ENCODE data around the gene FAM163B.

The FAM163B gene

DNA sequence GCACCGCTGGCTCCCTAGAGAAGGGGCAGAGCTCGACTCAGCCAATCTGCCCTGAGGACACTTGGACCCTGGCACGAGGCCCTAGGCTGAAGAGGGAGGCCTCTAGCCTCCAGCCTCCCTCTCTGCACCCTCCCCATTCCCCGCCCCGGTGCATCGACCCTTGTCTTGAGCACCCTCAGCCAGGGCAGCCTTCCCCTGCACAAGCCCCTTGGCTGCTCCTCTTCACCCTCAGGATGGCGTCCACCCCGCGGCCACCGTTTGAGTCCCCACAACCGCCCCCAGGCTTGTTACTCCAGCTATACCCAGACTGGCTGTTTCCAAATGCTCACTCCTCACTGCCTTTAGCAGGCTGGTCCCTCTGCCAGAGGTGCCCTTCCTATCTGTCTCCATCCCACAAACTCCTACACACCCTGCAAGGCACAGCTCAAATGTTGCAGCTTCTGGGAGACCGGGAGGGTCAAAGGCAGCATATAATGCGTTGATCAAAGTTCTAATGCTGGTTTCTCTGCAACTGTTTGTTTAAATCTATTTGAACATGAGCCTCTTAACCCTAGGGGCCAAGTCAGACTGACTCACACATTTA is 6.5 kb upstream of the FAM163B start:
- DNase-seq: no peak

DNA sequence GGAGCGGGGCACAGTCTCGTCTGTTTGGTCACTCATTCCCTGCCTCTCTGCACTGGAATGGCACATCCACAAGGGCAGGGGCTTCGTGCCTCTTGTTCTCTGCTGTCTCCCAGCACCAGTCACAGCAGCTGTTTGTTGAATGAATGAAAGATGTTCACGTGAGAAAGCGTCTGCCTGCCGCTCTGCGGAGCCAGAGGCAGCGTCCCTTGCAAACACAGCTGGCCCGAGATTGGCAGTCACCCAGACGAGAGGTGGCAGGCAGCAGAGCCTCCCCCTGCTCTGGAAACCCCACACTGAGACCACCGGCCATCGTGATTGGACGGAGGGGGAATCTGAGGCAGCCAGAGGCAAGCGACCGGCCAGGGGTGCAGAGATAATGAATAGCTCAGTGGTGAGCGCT is 6.0 kb upstream of the FAM163B start:
- DNase-seq: no peak

DNA sequence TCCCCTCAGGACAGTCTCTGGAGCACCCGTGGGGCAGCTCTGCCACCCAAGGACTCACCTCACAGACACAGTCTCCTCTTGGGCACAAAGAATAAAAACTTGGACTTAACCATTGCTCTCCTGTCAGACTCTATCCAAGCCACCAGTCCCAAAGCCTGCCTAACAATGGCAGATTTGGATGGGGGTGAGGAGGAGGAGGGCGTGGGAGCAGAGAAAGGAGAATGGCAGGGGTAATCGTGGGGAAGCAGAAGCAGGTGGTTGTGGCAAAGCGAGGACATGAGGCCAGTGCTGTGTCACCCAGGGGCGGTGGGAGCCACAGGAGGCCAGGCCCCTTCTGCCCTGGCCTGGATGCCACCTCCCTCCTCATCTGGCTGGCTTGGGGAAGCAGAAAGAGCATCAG is 5.5 kb upstream of the FAM163B start:
- DNase-seq: no peak

DNA sequence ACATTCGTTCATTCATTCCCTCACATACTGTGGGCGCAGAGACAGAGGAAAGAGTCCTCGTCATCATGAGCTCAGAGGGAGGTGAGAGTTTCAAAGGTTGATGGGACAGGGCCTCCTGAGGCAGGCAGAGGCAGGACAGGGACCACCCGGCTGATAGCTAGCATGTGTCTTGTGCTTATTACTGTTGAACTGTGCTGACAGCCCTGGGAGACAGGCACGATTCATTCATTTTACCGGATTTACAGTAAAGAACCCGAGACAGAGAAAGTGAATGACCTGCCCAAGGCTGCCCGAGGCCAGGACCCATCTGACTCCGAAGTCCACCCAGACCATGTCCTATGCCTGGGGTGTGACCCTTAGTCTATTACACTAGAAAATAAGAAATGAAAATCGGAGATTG is 4.9 kb upstream of the FAM163B start:
- no peak for DNase-seq

DNA sequence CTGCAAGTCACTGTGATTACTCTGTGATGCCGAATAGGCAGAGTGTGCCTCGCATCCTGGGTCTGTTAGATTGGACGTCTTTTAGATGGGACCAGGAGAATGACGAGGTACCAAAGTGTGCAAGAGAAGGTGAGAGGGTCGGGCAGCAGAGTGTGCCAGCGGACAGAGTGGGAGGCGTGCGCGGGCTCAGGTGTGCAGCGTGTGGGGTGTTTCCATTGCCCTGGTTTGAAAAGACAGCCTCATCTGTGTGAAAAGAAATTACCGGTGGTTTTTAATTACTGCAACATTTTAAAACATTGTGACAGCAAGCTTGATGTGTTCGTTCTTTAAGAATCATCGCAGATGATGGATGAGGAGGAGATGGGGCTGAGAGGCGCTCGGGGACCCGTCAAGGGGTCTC is 4.2 kb upstream of the FAM163B start:
- no peak for DNase-seq

DNA sequence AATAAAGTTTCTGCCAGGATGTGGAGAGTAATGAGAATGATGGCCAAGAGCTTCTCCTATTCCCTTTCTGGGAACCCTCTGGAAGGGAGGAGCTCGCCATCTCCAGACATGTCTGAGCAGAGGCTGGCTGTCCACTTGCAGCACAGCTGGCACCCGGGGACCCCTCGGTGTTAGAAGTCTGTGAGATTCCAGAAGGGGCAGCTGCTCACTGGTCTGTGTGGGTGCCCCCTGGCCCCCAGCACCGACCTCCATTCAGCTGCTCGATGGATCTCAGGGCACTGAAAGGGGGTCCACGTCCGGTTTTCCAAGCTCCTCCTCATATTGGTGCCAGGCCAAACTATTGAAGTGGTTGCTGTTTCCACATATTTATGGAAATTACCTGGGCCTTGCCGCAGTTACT is 3.6 kb upstream of the FAM163B start:
- no peak for DNase-seq

DNA sequence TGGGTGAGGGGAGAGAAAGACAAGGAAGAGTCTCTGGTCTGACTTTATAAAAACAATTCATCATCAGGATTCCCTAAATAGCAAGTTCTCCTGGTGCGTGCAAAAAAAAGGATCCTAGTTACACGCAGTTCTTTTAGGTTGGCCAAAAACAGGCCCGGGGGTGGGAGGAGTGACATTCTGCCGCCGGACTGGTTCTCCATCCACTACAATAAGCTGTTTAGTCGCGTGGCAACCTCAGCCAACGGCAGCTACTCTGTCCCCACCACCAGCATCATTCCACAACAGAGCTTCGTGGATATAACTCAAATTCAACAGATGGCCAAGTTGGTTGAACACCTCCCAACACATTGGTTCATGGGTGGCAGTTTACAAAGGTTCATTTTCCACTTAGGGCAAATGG is 2.9 kb upstream of the FAM163B start:
- no peak for DNase-seq

DNA sequence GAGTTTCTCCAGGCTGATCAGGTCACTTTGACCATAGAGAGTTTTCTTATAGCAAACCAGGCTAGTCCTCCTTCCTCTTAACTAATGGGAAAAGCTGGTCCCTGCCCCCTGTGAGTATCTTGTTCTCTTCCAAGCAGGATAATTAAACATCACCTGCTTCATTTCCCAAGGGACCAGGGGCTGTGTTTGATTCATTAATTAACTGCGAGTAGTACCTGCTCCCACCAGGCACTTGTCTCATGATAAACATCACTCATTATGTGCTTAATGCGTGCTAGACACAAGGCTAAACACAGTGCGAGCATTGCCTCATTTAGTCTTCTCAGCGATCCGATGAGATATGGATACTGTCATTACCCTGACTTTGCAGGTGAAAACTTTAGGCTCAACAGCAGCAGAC is 1.7 kb upstream of the FAM163B start:
- no peak for DNase-seq

DNA sequence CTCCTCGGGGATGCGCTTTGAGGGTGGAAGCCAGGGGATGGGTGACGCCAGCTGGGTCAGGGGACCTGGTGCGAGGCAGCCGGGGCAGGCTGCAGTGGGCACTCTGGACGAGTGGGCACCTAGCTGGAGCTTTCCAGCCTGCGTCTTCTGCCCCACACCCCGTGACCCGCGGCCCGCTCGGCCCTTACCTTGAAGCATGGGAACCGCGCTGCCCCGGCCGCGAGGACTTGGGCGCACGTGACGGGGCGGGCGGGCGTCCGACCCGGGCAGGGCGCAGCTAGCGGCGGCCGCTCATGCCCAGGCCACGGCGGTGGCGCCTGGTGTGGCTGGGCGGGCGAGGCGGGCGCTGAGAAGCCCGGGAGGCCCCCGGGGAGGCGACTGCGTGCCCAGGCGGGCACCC is 300 bp downstream of the FAM163B start:
- DNase-seq: no peak

DNA sequence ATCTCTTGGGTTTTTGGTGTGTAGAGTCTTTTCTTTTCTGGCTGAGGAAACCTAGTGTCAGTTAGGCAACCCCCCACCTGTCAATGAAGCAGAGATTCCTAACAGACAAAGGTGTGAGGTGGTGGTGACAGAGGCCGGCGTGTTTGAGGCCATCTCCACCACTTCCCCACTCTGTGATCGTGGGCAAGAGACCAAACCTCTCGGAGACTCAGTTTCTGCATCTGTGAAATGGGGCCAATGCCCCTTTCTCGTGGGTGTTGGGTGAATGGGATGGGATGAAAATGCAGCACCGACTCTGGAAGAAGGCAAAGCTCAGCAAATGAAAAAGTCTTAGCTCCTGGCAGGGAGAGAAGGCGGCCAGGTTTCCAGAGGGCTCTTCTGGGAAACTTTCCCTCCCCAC is 807 bp downstream of the FAM163B start:
- no peak for DNase-seq

DNA sequence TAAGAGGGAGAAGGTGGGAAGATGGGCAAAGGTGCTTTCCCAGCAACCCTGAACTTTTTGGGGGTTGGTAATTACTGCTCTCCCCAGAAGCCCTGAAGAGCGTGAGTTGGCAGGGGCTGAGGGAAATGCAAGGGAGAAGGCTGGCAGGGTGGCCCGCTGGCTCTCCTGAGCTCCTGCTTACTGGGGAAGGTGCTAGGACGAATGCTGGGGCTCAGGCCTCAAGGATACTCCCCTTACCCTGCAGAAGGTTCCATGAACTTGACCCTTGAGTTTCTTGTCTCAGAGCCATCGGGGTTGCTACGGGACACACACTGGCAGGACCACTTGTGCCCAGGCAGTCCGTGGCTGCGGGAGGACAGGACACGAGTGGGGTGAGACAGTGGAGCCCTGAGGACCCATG is 1.2 kb downstream of the FAM163B start:
- no peak for DNase-seq

DNA sequence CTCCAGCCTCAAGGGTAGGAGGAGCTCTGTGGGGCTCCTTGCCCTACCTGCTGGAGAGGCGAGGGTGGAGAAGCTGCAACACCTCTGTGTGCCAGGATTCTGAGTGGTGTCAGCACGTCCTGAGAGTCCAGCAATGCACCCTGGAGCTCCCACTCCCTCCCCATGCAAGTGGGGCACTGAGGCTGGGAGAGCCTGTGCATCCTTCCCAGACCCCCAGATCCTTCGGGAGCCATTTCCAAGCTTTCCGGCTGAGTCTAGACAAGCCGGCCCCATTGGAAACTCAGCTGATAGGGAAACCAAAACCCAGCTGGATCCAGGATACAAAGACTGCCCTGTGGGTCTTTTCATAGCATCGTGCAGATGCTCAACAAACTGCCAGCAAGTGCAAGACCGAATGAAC is 1.8 kb downstream of the FAM163B start:
- DNase-seq: no peak

DNA sequence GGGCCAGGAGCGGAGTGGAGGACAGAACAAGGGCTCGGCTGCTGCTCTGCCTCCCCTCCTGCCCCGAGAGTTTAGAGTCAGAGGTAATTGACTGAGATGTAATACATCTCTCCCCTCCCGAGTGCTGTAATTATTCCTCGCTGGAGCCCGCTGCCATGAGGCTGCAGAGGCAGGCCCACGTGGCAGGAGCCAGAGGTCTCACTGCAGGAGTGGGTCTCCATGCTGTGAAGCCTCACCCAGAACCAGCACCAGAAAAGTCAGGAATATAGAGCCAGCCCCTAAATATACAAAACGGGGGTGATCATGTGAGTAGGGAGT is 2.5 kb downstream of the FAM163B start:
- DNase-seq: no peak

DNA sequence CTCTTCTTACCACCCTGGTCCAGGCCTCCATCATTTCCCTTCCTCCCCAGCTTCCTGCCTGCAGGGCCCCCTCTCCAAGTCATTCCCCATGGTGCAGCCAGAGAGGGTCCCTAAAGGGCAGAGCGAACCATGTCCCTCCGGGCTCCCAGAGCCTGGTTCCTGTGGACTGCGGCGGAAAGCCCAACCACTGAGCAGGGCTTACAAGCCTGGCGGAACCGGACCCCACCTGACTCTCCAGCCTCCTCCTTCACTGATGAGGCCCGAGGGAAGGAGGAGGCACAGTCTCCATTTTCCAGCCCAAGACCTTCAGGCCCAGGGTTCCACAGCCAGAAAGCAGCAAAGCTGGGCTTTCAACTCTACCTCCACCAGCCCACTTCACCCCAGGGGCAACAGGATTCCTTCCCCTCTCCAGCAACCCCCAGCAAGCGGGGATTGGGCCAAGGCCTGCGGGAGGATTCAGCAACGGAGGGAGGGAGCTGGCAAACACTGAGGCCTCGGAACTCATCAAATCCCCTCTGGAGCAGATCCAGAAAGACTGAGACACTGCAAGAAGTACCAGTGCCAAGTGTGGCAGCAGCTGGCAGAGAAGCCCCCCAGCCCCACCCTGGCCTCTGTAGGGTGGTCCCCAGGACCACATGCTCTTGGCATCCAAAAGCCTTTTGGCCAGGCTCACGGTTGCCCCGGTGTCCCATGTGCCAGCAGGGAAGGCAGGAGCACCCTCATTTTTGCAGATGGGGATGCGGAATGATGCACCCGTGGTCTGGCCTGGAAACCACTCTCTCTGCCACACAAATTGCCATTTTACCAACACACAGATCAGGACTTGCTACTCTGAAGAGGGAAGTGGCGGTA is 3.1 kb downstream of the FAM163B start:
- DNase-seq: no peak

DNA sequence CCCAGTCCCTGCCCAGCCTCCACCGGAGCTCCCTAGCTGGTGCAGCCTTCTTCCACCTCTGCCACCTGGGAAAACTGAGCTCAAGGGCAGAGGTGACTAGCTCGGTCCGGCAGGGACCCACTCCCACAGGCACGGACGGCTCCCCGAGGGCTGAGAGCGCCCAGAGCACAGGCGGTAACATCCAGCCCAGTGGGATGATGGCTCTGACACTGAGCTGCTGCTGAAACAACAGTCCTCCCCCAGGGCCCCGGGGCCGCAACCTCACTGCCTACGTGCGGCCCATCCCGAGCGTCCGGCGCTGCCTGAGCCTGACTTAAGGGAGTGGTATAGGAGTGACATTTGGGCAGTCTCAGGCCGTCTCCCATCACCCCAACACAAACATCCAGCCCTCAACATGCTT is 3.7 kb downstream of the FAM163B start:
- DNase-seq: no peak

DNA sequence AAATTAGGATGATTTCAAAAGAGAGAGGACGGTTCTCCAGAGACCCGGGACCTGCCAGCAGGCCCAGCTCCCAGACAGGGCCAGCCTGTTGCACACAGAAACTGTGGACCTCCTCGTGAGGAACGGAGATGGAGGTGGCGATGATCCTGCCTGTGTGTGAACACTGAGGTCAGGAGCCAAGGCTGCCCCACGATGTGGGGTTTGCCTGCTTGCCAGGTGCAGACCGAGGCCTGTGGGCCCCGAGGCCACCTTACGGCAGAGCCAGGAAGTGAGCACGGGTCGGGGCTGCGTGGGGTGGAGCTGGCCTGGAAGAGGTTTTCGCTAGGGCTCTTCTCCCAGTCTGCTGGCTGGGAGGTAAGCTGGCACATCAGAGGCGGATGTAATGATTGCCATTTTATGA is 4.3 kb downstream of the FAM163B start:
- no peak for DNase-seq

DNA sequence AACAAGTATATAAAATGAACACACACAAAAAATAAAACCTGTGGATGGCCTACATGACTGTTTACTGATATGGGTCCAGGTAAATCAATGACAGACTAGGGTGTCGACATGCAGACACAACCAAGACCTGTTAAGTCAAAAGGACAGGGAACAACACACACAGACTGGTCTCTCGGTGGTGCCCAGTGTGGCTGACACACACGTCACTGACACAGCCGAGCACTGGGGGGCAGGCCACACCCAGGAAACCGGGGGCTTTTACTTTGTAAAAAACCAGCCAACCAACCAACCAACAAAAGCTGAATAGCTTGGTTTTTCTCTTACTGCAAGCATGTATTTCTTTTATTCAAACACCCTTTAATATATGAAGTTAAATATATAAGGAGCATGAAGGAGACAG is 5.0 kb downstream of the FAM163B start:
- no peak for DNase-seq

DNA sequence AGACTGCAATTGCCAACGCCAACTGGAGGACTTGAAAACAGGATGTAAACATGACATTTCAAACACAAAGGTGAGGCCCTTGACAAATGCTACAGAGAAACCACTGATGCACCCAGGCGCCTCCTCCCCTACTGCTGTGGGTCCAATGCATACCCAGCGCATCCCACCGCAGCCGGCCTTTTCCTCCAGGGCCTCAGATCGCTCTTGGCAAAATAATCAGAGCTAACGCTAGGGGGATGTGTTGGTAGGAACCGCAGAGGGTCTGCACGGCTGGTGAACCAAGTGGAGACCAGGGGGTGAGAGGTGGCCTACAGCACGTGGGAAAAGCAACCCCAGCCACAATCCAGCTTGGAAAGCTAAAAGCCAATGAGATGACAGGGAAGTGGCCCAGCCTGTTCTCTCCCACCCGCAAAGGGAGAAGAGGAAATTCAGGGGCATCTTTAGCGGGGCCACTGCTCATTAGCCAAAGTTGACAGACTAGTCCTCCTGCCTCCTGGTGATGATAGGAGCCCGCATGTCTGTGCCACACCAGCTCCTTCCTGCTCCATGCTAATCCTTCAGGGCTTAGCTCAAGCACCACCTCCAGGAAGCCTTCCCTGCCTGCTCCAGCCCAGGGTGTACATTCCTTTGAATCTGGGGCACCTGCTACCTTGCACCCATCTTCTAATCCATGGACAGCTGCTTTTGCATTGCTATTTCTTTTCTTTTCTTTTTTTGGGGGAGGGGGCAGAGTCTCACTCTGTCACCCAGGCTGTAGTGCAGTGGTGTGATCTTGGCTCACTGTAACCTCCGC is 5.9 kb downstream of the FAM163B start:
- no peak for DNase-seq

DNA sequence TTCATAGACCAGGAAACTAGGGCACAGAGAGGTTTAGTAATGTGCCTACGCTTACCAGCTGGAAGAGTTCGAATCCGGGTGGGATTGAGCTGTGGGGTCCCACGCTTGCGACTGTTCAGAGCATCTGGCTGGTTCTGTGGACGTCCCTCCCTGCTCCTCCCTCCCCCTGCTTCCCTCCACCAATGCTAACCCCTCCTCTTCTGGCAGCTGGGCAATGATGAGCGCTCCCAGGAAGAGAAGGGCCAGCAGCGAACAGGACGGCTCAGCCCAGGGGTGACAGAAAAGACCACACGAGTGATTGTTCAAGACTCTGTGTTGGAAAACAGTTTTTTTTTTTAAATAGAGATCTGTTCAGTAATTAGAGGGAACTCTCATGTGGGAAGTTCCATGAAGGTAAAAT is 6.9 kb downstream of the FAM163B start:
- DNase-seq: no peak

DNA sequence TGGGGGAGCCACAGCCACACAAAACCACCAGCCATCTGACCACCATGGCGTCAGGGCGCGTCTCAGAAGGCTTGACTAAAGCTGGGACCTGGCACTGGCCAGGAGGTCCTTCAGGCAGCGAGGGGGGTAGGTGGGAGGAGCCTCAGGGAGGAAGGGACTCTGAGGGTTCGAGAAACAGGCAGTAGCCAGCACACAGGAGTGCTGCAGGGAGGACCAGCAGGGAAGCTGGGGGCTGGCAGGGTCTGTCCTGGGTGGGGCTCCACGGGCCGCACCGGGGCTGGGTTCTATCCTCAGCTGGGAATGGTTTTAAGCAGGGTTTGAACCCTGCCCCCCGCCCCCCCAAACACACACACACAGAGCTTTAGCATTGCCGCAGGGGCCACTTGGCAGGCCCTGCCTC is 7.4 kb downstream of the FAM163B start:
- no peak for DNase-seq

DNA sequence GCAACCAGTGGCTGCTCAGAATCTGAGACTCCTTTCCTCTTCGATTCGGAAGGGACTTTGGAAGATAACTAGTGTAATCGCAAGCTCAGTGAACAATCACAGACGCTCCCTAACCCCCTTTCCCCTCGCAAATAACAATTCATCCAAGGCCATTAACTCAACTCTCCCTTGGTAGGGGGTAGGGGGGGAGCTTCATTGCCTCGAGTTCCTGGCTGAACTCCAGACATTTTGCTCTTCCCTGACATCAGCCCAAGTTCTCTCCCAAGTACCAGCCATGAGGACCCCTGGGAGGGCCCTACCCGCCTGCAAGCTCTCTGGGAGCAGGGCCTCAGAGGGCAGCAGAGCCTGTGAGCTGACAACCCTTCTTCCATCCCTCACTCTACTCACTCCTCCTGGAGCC is 8.4 kb downstream of the FAM163B start:
- DNase-seq: no peak

DNA sequence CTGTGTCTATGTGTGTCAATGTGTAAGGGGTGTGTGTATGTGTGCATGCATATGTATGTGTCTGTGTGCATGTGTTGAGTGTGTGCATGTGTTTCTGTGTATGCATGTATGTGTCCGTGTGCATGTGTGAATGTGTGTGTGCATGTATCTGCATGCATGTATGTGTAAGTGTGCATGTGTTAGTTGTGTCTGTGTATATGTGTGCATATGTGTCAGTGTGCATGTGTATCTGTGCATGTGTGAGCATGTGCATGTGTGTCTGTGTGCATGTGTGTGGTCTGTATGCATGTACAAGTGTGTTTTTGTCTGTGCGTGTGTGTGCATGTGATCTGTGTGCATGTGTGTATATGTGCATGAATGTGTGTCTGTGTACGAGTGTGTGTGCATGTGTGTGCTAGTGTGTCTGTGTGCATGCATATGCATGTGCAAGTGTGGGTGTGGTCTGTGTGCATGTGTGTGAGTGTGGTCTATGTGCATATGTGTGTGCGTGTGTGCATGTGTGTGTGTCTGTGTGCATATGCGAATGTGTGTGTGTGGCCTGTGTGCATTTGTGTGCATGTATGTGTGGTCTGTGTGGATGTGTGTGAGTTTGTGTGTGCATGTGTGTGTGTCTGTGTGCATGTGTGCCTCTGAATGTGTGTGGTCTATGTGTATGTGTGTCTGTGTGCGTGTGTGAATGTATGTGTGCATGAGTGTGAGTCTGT is 9.6 kb downstream of the FAM163B start:
- DNase-seq: no peak

DNA sequence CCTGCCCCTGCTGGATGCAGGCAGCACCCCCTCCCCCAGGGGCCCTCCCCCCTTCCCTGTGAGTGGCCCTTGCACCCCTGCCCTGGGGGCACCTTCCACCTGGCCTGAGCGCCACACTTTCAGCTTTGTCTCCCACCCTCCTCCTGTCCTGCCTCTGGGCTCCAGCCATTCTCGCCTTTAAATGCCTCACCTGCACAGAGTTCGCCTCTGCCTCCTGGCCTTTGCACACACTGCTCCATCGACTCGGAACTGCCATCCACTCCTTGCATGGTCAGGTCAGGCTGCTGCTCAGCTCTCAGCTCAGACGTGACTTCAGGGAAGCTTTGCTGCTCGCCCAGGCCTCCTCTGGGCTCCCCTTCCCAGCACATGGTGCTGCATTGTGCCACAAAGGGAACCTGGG is 10.2 kb downstream of the FAM163B start:
- DNase-seq: no peak
